Measurements from ENCODE around the gene ACKR1.

The ACKR1 gene

DNA sequence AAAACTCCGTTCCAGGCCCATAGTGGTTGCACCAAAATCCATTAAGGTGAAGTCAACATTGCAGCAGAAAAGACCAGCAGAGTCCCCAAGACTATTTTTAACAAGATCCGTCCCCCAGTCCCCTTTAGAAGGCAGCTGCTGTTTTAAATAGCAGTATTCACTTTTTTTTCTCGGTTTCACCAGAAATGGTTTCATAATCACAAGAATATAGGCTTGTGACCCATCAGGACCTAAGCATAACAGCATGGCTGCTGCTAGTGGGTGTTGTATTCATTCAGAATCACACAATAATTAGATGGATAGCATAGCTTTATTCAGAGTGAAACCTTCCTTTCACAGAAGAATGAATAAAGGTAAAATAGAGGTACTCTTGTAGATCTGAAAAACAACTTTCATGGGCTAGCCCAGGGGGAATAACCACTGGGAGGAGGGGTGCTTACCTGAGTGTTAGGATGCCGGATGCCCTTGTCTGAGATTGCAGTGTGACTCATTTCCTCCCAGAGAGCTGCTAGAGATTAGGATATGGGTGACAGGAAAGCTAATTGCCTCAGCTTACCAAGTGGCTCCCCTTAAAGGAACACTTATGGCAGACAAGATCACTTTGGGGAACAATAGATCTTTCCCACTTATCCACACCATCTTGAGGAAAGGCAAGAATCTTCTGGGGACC, 35.0 kb downstream of the ACKR1 start:
- no peaks in the 10 kb centered on the region for H3K36me3 Mint-ChIP-seq (ENCODE audit: low read depth)
- no peak overlapping the region for H3K4me3 Mint-ChIP-seq
- TF ChIP-seq, protein P1, sequence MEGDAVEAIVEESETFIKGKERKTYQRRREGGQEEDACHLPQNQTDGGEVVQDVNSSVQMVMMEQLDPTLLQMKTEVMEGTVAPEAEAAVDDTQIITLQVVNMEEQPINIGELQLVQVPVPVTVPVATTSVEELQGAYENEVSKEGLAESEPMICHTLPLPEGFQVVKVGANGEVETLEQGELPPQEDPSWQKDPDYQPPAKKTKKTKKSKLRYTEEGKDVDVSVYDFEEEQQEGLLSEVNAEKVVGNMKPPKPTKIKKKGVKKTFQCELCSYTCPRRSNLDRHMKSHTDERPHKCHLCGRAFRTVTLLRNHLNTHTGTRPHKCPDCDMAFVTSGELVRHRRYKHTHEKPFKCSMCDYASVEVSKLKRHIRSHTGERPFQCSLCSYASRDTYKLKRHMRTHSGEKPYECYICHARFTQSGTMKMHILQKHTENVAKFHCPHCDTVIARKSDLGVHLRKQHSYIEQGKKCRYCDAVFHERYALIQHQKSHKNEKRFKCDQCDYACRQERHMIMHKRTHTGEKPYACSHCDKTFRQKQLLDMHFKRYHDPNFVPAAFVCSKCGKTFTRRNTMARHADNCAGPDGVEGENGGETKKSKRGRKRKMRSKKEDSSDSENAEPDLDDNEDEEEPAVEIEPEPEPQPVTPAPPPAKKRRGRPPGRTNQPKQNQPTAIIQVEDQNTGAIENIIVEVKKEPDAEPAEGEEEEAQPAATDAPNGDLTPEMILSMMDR (IDR thresholded peaks at IDR 0.05; ENCODE audit: unreplicated experiment in 3 of 3), result no peak
- H3K27ac Mint-ChIP-seq, result no peak overlapping the region
- no peaks in the 10 kb centered on the region for H3K4me1 Mint-ChIP-seq
- peaks cover 3% of the 10 kb centered on the region for H3K27me3 Mint-ChIP-seq (ENCODE audit: low read depth)
- no peaks in the 10 kb centered on the region for H3K9me3 Mint-ChIP-seq

DNA sequence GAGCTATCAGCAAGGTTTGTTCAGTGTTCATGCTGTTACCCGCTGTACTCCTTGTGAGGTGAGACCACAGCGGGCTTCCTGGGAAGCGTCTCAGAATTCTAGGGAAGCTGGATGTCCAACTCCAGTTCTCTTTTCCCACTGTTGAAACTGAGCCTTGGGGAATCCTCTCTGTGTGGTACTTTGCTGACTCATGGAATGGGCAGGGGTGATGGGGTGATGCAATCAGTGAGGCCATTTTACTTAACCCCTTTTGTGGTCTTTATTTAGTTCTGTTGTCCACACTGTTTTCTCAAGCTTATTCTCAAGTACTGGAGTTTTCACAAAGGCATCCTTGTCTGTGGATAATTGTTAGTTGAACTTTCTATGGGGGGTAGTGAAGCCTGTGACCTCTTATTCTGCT, 42.6 kb downstream of the ACKR1 start:
- H3K27me3 Mint-ChIP-seq (ENCODE audit: low read depth), result no peaks in the 10 kb centered on the region

DNA sequence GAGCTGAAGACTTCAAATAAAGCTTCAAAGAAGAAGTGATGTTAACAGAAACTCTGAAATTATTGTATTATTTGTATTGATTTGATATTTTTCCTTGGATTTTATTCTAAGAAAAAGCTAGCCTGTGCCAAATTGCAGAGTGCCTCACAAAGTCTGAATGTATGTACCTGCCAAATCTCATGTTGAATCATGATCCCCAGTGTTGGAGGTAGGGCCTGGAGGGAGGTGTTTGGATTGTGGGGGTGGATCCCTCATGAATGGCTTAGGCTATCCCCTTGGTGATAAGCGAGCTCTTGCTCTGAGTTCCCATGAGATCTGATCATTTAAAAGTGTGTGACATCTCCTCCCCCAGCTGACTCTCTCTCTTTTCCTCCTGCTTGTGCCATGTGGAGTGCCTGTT, 43.6 kb downstream of the ACKR1 start:
- no peaks in the 10 kb centered on the region for H3K36me3 Mint-ChIP-seq (ENCODE audit: low read depth)
- H3K9me3 Mint-ChIP-seq, result peaks cover 5% of the 10 kb centered on the region
- TF ChIP-seq, protein P1 (IDR thresholded peaks at IDR 0.05; ENCODE audit: unreplicated experiment in 3 of 3), result no peak

More for the DNA sequence above, 42.6 kb downstream of the ACKR1 start:
- Mint-ChIP-seq H3K4me3 (no peak overlapping the region), H3K9me3 (peaks cover 5% of the 10 kb centered on the region), H3K27ac (no peak overlapping the region), H3K36me3 (ENCODE audit: low read depth) (no peaks in the 10 kb centered on the region), H3K4me1 (no peaks in the 10 kb centered on the region)
- TF ChIP-seq, protein P1 (IDR thresholded peaks at IDR 0.05; ENCODE audit: unreplicated experiment in 3 of 3), result no peak

DNA sequence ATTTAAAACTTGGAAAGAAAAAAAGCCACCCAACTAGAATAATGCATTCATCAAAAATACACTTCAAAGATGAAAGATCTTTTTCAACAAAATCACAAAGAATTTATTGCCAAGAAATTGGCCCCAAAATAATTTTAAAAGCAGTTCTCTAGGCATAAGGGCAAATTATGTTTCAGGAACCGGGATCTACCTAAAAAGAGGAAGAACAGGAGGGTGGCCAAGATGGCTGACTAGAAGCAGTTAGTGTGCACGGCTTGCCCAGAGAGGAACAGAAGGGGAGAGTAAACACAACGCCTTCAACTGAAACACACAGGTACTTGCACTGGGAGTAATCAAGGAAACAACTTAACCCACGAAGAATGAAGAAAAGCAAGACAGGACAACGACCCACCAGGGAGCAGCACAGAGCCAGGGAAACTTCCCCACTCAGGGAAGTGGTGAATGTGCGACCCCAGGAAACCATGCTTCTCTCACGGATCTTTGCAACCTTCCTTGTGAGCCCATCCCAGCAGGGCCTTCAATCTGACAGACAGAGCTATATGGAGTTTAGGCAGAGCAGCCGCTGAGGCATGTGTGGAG, 46.1 kb downstream of the ACKR1 start:
- Mint-ChIP-seq H3K4me1 (no peaks in the 10 kb centered on the region), H3K27ac (no peak overlapping the region), H3K4me3 (no peak overlapping the region), H3K27me3 (ENCODE audit: low read depth) (no peaks in the 10 kb centered on the region), H3K9me3 (peaks cover 5% of the 10 kb centered on the region), H3K36me3 (ENCODE audit: low read depth) (no peaks in the 10 kb centered on the region)
- TF ChIP-seq, protein P1 (IDR thresholded peaks at IDR 0.05; ENCODE audit: unreplicated experiment in 3 of 3), result no peak

More for the DNA sequence above, 43.6 kb downstream of the ACKR1 start:
- H3K4me3 Mint-ChIP-seq, result no peak overlapping the region
- no peaks in the 10 kb centered on the region for H3K4me1 Mint-ChIP-seq
- no peaks in the 10 kb centered on the region for H3K27me3 Mint-ChIP-seq (ENCODE audit: low read depth)
- H3K27ac Mint-ChIP-seq, result no peak overlapping the region

Data from nephron (organoid).